AG09319 (cell line): ENCODE data around the gene ABCB1.
"Not testable (repeated sequence)": the region's sequence is repeated elsewhere in the genome, so short reads cannot be mapped to it uniquely, and the experiment has no call there.

ENCODE experiments used
- DNase-seq: peaks from one replicate; pipeline ENCODE4 v3.0.0-alpha.2; 2010; ENCODE audit warnings: low read depth; ENCODE audit errors: extremely low read depth
- CTCF ChIP-seq: IDR thresholded peaks from 2 replicates; pipeline ENCODE4 v1.5.1; 2011; ENCODE audit warnings: low read depth, mild to moderate bottlenecking, inconsistent platforms, low read length, moderate library complexity

Gene ABCB1

GRCh38 chr7:87474533-87475358 is 125.9 kb downstream of the ABCB1 start:
- no peak for TF ChIP-seq CTCF

GRCh38 chr7:87473986-87474385 is 126.7 kb downstream of the ABCB1 start:
- no peak for TF ChIP-seq CTCF
- DNase-seq, result no peak

More at GRCh38 chr7:87474533-87475358, 125.9 kb downstream of the ABCB1 start:
- no peak for DNase-seq

GRCh38 chr7:87473192-87473591 is 127.5 kb downstream of the ABCB1 start:
- DNase-seq, result no peak
- no peak for TF ChIP-seq CTCF

- DNase-seq, result no peak
- no peak for TF ChIP-seq CTCF
Measured at GRCh38 chr7:87471473-87471872, 129.2 kb downstream of the ABCB1 start.

GRCh38 chr7:87469204-87469603 is 131.5 kb downstream of the ABCB1 start:
- not testable (repeated sequence) for DNase-seq

- DNase-seq, result not testable (repeated sequence)
Measured at GRCh38 chr7:87465534-87465880, 135.2 kb downstream of the ABCB1 start.

GRCh38 chr7:87464830-87465533 is 135.7 kb downstream of the ABCB1 start:
- not testable (repeated sequence) for DNase-seq

- no peak for TF ChIP-seq CTCF
- no peak for DNase-seq
Measured at GRCh38 chr7:87463982-87464381, 136.7 kb downstream of the ABCB1 start.

- DNase-seq, result not testable (repeated sequence)
Measured at GRCh38 chr7:87460444-87460843, 140.2 kb downstream of the ABCB1 start.
